ENCODE data around the gene CNST.

- TF ChIP-seq POLR2AphosphoS5 (IDR thresholded peaks at IDR 0.05; ENCODE audit: low read depth, low read length) = no peak
- no peak for TF ChIP-seq POLR2A (IDR thresholded peaks at IDR 0.05; ENCODE audit: low read depth, low read length)
- TF ChIP-seq SPI1 (IDR thresholded peaks at IDR 0.05; ENCODE audit: low read depth, low read length) = no peak
- TF ChIP-seq TAF1 (IDR thresholded peaks at IDR 0.05; ENCODE audit: low read depth, low read length) = no peak
Observed at GRCh38 chr1:246554201-246554600, 12.1 kb upstream of the CNST start.
